ENCODE measurements around the gene SMG1. TPM values are rescaled to one million over a fixed set of nuclear protein-coding genes. Genes with fewer than 3 reads are reported as not detected.

SMG1 gene
- total and polyA plus RNA-seq, 2 of the 13 experiments (the other 11 are each of a cell fraction or from before 2014, with no cell fraction given): 48.7 to 53.7 TPM

DNA sequence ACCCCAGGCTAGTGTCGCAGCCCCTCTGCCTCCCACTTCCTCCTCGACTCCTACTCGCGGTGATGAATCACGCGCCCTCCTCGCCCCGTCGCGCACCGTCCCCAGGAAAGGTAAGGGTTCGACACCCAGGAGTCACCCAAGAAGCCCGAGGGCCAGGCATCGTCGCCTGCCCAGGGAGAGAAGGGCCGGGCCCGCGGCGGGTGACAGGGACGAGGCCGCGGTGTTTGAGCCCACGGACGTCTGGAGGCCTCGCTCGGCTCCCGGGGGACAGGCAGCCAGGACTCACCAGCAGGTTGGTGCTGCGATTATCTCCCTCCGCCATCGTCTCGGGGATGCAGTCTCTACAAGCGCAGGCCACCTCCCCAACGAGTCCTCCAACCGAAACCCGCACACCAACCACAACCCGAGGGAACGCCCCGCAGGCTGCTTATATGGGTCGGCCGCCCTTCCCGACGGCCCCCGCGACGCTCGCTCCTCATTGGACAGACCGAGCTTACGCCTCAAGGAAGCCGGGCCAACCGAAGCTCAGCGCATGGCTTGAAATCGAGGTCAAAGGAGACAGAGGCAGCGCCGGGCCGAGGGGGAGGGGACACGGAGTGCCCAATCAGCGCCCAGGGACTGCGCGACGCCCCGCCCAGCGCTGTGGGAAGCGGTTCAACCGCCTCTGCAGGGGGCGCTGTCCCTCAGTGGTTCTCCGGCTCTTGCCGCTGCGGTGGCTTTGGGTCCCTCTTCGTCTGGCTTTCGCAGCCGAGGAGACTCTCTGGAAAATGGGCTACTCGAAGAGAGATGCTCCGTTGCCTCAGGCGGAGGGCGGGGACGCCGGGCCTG lies 124.8 kb downstream of the SMG1 start, which contains the start of gene ARL6IP1 (continued):
- TF ChIP-seq, protein P1, sequence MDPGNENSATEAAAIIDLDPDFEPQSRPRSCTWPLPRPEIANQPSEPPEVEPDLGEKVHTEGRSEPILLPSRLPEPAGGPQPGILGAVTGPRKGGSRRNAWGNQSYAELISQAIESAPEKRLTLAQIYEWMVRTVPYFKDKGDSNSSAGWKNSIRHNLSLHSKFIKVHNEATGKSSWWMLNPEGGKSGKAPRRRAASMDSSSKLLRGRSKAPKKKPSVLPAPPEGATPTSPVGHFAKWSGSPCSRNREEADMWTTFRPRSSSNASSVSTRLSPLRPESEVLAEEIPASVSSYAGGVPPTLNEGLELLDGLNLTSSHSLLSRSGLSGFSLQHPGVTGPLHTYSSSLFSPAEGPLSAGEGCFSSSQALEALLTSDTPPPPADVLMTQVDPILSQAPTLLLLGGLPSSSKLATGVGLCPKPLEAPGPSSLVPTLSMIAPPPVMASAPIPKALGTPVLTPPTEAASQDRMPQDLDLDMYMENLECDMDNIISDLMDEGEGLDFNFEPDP (CRISPR knock-in tag; conservative IDR thresholded peaks at IDR 0.05): no peak
- TF ChIP-seq, protein P2, sequence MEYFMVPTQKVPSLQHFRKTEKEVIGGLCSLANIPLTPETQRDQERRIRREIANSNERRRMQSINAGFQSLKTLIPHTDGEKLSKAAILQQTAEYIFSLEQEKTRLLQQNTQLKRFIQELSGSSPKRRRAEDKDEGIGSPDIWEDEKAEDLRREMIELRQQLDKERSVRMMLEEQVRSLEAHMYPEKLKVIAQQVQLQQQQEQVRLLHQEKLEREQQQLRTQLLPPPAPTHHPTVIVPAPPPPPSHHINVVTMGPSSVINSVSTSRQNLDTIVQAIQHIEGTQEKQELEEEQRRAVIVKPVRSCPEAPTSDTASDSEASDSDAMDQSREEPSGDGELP (IDR thresholded peaks at IDR 0.05; ENCODE audit: borderline replicate concordance, low read depth): no peak; the same call in 1 of the 2 replicates
- no peak for TF ChIP-seq SMARCE1 (IDR thresholded peaks at IDR 0.05; ENCODE audit: borderline replicate concordance)

DNA sequence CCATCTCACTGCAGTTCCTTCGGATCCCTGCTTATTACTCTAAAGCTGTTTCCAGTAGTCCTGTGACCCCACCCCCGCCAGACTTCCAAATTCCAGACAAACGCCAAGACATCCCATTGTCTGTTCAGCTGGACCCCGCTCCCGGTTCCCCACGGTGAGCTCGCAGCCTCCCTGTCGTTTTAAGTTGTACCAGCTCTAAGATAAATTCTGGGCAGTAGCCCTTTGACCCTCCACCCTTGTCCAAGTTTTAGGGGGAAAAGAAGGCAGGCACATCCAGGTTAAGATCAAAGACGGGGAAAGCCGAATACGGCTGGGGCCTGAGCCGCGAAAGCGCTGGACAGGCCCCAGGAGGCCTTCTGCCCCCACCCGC lies 125.4 kb downstream of the SMG1 start:
- ChIA-PET POLR2A (interaction anchor here (1.0 to 8.9 kb wide), 12 partner anchors 12 to 267 kb away, joined by 3 to 545 read pairs (median 8); partner anchors contain the start of genes COQ7, RPS15A and SMG1), CTCF (ENCODE audit: low intra/inter-chr PET ratio, low total read pairs) (interaction anchor here (1.5 kb wide), 1 partner anchor 168 kb away, joined by 11 read pairs; no protein-coding TSS in a partner anchor)
- H4K20me1 ChIP-seq (ENCODE audit: insufficient read depth, low read length): peaks cover 24% of the 10 kb centered on the region
- peaks cover 71% of the 10 kb centered on the region for H3K4me1 ChIP-seq (ENCODE audit: insufficient read depth, low read length)
- in situ Hi-C loops (cut with HindIII; ENCODE audit: extremely low pct_ligation_motif_present, low pct_unique_long_range_greater_than_20kb): no loop called here
- peaks cover 53% of the 10 kb centered on the region for H3K79me2 ChIP-seq (ENCODE audit: insufficient read depth, low read length)
- peak overlapping the region; percentile 82 for H3K27ac ChIP-seq (ENCODE audit: extremely low read length, insufficient read depth, low read length)
- no peak overlapping the region for H2AFZ ChIP-seq (ENCODE audit: low read length)
- peak overlapping the region; percentile 92 for H3K4me2 ChIP-seq (ENCODE audit: low read depth, low read length)
- peak overlapping the region; percentile 88 to 100 (median 95) for H3K4me3 ChIP-seq (replicated peaks in 1 of 3; ENCODE audit: insufficient read depth in 1 of 3, low read depth in 2 of 3, low read length in 3 of 3)
- no peaks in the 10 kb centered on the region; a peak in 1 of 5 replicates for H3K27me3 ChIP-seq (ENCODE audit: control insufficient read depth in 1 of 2, insufficient read depth in 2 of 2, low read length in 2 of 2)
- peaks cover 0 to 19% of the 10 kb centered on the region in 2 experiments; a peak in 3 of 5 replicates for H3K36me3 ChIP-seq (replicated peaks in 1 of 2; ENCODE audit: control insufficient read depth in 1 of 2, insufficient read depth in 2 of 2, low read length in 2 of 2)
- peak; percentile 39 for ATAC-seq
- no peak for DNase-seq (ENCODE audit: low spot score)
- H3K9ac ChIP-seq (ENCODE audit: insufficient read depth, low read depth, low read length): peak overlapping the region; percentile 97
- no peak for FAIRE-seq
- no peaks in the 10 kb centered on the region for H3K9me3 ChIP-seq (ENCODE audit: low read length)
- intact Hi-C loops (cut with micrococcal nuclease; ENCODE audit: unreplicated experiment): loop anchor here (1.0 to 5.0 kb wide), 4 partner anchors 10 to 266 kb away; partner anchors contain the start of genes COQ7 and RPS15A
- 0% methylated on average over 15 of the region's 15 CpGs for WGBS (ENCODE audit: low lambda C conversion rate)
- TSS peak; percentile 58 for BruUV-seq (replicated peaks)
- TF ChIP-seq ZKSCAN5 (CRISPR knock-in tag; IDR thresholded peaks at IDR 0.05): 0 out of 2 replicates have a peak, but pooled peaks have one; percentile 66
- TF ChIP-seq ZBTB20 (CRISPR knock-in tag; IDR thresholded peaks at IDR 0.05; ENCODE audit: borderline replicate concordance, low read depth): no peak
- TF ChIP-seq NR1H2 (CRISPR knock-in tag; IDR thresholded peaks at IDR 0.05; ENCODE audit: borderline replicate concordance, low read depth): no peak
- 0 out of 2 replicates have a peak, but pooled peaks have one; percentile 17 for TF ChIP-seq ZNF20 (CRISPR knock-in tag; IDR thresholded peaks at IDR 0.05)
- TF ChIP-seq ZNF772 (CRISPR knock-in tag; IDR thresholded peaks at IDR 0.05): peak; percentile 28; the same call in 1 of the 2 replicates
- TF ChIP-seq POLR2AphosphoS5 (IDR thresholded peaks at IDR 0.05; ENCODE audit: low read depth, low read length): peak; percentile 16; the same call in 1 of the 2 replicates
- TF ChIP-seq EED (CRISPR knock-in tag; IDR thresholded peaks at IDR 0.05): 0 out of 2 replicates have a peak, but pooled peaks have one; percentile 15
- no peak for TF ChIP-seq SUZ12 (IDR thresholded peaks at IDR 0.05; ENCODE audit: low read depth, low read length)
- TF ChIP-seq ELF4 (CRISPR knock-in tag; IDR thresholded peaks at IDR 0.05; ENCODE audit: borderline replicate concordance): 0 out of 2 replicates have a peak, but pooled peaks have one; percentile 12
- TF ChIP-seq MZF1 (CRISPR knock-in tag; IDR thresholded peaks at IDR 0.05; ENCODE audit: borderline replicate concordance): peak; percentile 33; the same call in 1 of the 2 replicates
- TF ChIP-seq ZNF17 (CRISPR knock-in tag; IDR thresholded peaks at IDR 0.05): 0 out of 2 replicates have a peak, but pooled peaks have one; percentile 21
- no peak; the same call in 1 of the 2 replicates for TF ChIP-seq BRCA1 (CRISPR knock-in tag; IDR thresholded peaks at IDR 0.05)
- TF ChIP-seq JUN (CRISPR knock-in tag; IDR thresholded peaks at IDR 0.05): no peak
- peak; percentile 70 for TF ChIP-seq ZNF747 (CRISPR knock-in tag; IDR thresholded peaks at IDR 0.05; ENCODE audit: borderline replicate concordance)
